Lung (tissue), 12 donors: Measurements from ENCODE around the gene AFDN. TPM values are rescaled to one million over a fixed set of nuclear protein-coding genes. Genes with fewer than 3 reads are reported as not detected.

ENCODE experiments used
- ATAC-seq: fragments of 200-7000 bp; cut with Tn5 transposase; one replicate; pipeline ENCODE4 v1.9.1; 2020; ENCODE audit warnings: moderate number of reproducible peaks; ENCODE audit not compliant: insufficient read depth, low FRiP score
- DNase-seq, 3 donors: peaks; one replicate each; pipeline ENCODE4 v3.0.0-alpha.2; 2013 to 2017
- H3K27ac ChIP-seq, 2 donors: one replicate each; pipeline ENCODE4 v1.5.1; 2013; ENCODE audit warnings: mild to moderate bottlenecking in 2 of 2, moderate library complexity in 2 of 2, control low read depth in 1 of 2, inconsistent platforms in 1 of 2, low read depth in 1 of 2, low read length in 1 of 2
- H3K27me3 ChIP-seq, 3 donors: one replicate each; pipeline ENCODE4 v1.5.1; 2013; ENCODE audit warnings: low read length in 2 of 3; ENCODE audit not compliant: control insufficient read depth in 3 of 3, insufficient read depth in 3 of 3
- H3K36me3 ChIP-seq, 4 donors: one replicate each; pipeline ENCODE4 v1.5.1; 2013; ENCODE audit warnings: low read length in 4 of 4, mild to moderate bottlenecking in 1 of 4, moderate library complexity in 1 of 4; ENCODE audit not compliant: control insufficient read depth in 4 of 4, insufficient read depth in 4 of 4
- H3K4me1 ChIP-seq, 5 donors: one replicate each; pipeline ENCODE4 v1.5.1; 2013; ENCODE audit warnings: low read length in 5 of 5, mild to moderate bottlenecking in 2 of 5, moderate library complexity in 1 of 5; ENCODE audit not compliant: control insufficient read depth in 5 of 5, insufficient read depth in 5 of 5
- H3K4me3 ChIP-seq: one replicate; pipeline ENCODE4 v1.5.1; 2013; ENCODE audit warnings: mild to moderate bottlenecking, control low read depth, moderate library complexity
- H3K9ac ChIP-seq, 2 donors: one replicate each; pipeline ENCODE4 v1.5.1; 2013; ENCODE audit warnings: low read length in 2 of 2, control low read depth in 1 of 2; ENCODE audit not compliant: insufficient read depth in 1 of 2
- H3K9me3 ChIP-seq, 4 donors: one replicate each; pipeline ENCODE4 v1.5.1; 2013; ENCODE audit warnings: low read length in 3 of 4, mild to moderate bottlenecking in 1 of 4, moderate library complexity in 1 of 4; ENCODE audit not compliant: control insufficient read depth in 4 of 4, insufficient read depth in 3 of 4
- CTCF ChIP-seq: IDR thresholded peaks from 2 replicates; pipeline ENCODE4 v1.5.1; 2012; ENCODE audit warnings: mild to moderate bottlenecking; ENCODE audit errors: control extremely low read depth, extremely low read depth
- WGBS, 2 donors: extraction: QIAGEN DNeasy Blood & Tissue Kit; methylation state at CpG; one replicate each; pipeline ENCODE4 v1.1.7; 2013; 5-methylcytosine and 5-hydroxymethylcytosine counted together
- polyA plus RNA-seq, 2 donors: library from polyadenylated mRNA; stranded (reverse); fragments of 200-250 nt; gene quantifications; one replicate each; pipeline ENCODE4 v1.2.1, GENCODE V29; 2013
- total RNA-seq, 2 donors: library from RNA; depleted of rRNA in 1 of 2; stranded (reverse); fragments of >200 nt in 1 of 2; gene quantifications; one replicate each; pipeline ENCODE4 v1.2.1, GENCODE V29; 2014 to 2021
- donor health status: control.
- donor health status: control.
- donor health status: Bipolar disorder and iron deficiency.
- donor health status: healthy.
- donor health status: DM: yes; HTN: yes; CAD: no.

Gene AFDN
- total and polyA plus RNA-seq, 4 donors, result 47.6 to 407 (median 117) TPM

GRCh38 chr6:167856999-167857660 lies 30.4 kb downstream of the AFDN start:
- Histone ChIP-seq H3K27me3 (no peaks in the 10 kb centered on the region), H3K36me3 (no peaks in the 10 kb centered on the region), H3K9me3 (no peaks in the 10 kb centered on the region), H3K4me1 (peaks cover 6 to 34% (median 17%) of the 10 kb centered on the region in 5 donors), H3K27ac (peak overlapping the region in 1 of 2 donors; percentile 9), H3K9ac (no peak overlapping the region), H3K4me3 (no peak overlapping the region)
- no peak for ATAC-seq
- 55 to 57% methylated on average over 5 of the region's 5 CpGs for WGBS, 2 donors
- TF ChIP-seq CTCF, result no peak
- DNase-seq, result peak in 2 of 3 donors; percentile 43 to 47

GRCh38 chr6:167858086-167858591 lies 31.4 kb downstream of the AFDN start:
- peak in 2 of 3 donors; percentile 62 to 63 for DNase-seq
- TF ChIP-seq CTCF, result no peak
- H3K27me3 ChIP-seq, result no peaks in the 10 kb centered on the region
- peaks cover 6 to 31% (median 14%) of the 10 kb centered on the region in 5 donors for H3K4me1 ChIP-seq
- H3K9me3 ChIP-seq, result no peaks in the 10 kb centered on the region
- no peaks in the 10 kb centered on the region for H3K36me3 ChIP-seq
- peak overlapping the region in 1 of 2 donors; percentile 38 for H3K9ac ChIP-seq
- H3K4me3 ChIP-seq, result no peak overlapping the region
- ATAC-seq, result no peak
- H3K27ac ChIP-seq, result no peak overlapping the region
- WGBS, 2 donors, result 45 to 75% methylated on average over 1 of the region's 1 CpG

- no peaks in the 10 kb centered on the region for H3K27me3 ChIP-seq
- H3K27ac ChIP-seq, result no peak overlapping the region
- no peaks in the 10 kb centered on the region for H3K36me3 ChIP-seq
- DNase-seq (no peak), ATAC-seq (no peak)
- no peak overlapping the region for H3K4me3 ChIP-seq
- peaks cover 6 to 33% (median 14%) of the 10 kb centered on the region in 5 donors for H3K4me1 ChIP-seq
- H3K9ac ChIP-seq, result no peak overlapping the region
- WGBS, 2 donors, result 58 to 66% methylated on average over 7 of the region's 7 CpGs
- no peak for TF ChIP-seq CTCF
- no peaks in the 10 kb centered on the region for H3K9me3 ChIP-seq
Observed at GRCh38 chr6:167858842-167859664, 32.3 kb downstream of the AFDN start.
